ENCODE data around the gene CCDC141.

The CCDC141 gene

DNA sequence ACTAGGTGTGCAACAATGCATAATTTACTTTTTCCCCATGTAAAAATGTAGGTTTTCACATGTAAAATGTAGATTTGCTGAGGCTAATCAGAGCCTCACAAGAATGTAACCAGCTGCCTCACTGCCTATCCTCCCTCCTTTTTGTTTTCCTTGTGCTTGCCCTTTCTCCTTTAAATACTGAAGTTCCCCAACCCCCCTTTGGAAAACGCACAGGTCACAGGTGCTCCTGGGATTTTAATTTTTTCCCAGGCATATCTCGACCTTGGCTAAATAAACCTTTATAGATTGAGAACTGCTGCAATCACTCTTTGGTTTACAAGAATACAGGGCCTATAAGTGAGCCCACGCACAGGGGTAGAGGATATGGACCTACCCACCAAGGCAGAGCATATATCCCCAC, 165.5 kb downstream of the CCDC141 start:
- no peak for TF ChIP-seq TAF1 (IDR thresholded peaks at IDR 0.05; ENCODE audit: borderline replicate concordance, insufficient read depth, low read length)
- no peak for TF ChIP-seq FOXP2 (optimal IDR thresholded peaks at IDR 0.05; ENCODE audit: borderline replicate concordance, extremely low read depth, extremely low read length, insufficient read depth)
- no peak for TF ChIP-seq SIN3A (IDR thresholded peaks at IDR 0.05; ENCODE audit: borderline replicate concordance, insufficient read depth, low read length)
- TF ChIP-seq, protein P1, sequence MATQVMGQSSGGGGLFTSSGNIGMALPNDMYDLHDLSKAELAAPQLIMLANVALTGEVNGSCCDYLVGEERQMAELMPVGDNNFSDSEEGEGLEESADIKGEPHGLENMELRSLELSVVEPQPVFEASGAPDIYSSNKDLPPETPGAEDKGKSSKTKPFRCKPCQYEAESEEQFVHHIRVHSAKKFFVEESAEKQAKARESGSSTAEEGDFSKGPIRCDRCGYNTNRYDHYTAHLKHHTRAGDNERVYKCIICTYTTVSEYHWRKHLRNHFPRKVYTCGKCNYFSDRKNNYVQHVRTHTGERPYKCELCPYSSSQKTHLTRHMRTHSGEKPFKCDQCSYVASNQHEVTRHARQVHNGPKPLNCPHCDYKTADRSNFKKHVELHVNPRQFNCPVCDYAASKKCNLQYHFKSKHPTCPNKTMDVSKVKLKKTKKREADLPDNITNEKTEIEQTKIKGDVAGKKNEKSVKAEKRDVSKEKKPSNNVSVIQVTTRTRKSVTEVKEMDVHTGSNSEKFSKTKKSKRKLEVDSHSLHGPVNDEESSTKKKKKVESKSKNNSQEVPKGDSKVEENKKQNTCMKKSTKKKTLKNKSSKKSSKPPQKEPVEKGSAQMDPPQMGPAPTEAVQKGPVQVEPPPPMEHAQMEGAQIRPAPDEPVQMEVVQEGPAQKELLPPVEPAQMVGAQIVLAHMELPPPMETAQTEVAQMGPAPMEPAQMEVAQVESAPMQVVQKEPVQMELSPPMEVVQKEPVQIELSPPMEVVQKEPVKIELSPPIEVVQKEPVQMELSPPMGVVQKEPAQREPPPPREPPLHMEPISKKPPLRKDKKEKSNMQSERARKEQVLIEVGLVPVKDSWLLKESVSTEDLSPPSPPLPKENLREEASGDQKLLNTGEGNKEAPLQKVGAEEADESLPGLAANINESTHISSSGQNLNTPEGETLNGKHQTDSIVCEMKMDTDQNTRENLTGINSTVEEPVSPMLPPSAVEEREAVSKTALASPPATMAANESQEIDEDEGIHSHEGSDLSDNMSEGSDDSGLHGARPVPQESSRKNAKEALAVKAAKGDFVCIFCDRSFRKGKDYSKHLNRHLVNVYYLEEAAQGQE (IDR thresholded peaks at IDR 0.05; ENCODE audit: insufficient read depth in 1 of 2, low read depth in 2 of 2, low read length in 2 of 2) = no peak
- TF ChIP-seq POLR2AphosphoS5 (IDR thresholded peaks at IDR 0.05; ENCODE audit: low read depth, low read length) = no peak

GRCh38 chr2:178882666-178883440, 167.1 kb downstream of the CCDC141 start:
- no peak for TF ChIP-seq FOXP2 (optimal IDR thresholded peaks at IDR 0.05; ENCODE audit: borderline replicate concordance, extremely low read depth, extremely low read length, insufficient read depth)
- TF ChIP-seq POLR2AphosphoS5 (IDR thresholded peaks at IDR 0.05; ENCODE audit: low read depth, low read length) = no peak
- no peak for TF ChIP-seq SIN3A (IDR thresholded peaks at IDR 0.05; ENCODE audit: borderline replicate concordance, insufficient read depth, low read length)
- TF ChIP-seq TAF1 (IDR thresholded peaks at IDR 0.05; ENCODE audit: borderline replicate concordance, insufficient read depth, low read length) = no peak
- TF ChIP-seq, protein P1 (IDR thresholded peaks at IDR 0.05; ENCODE audit: insufficient read depth in 1 of 2, low read depth in 2 of 2, low read length in 2 of 2) = no peak

- no peak for TF ChIP-seq SIN3A (IDR thresholded peaks at IDR 0.05; ENCODE audit: borderline replicate concordance, insufficient read depth, low read length)
- no peak for TF ChIP-seq FOXP2 (optimal IDR thresholded peaks at IDR 0.05; ENCODE audit: borderline replicate concordance, extremely low read depth, extremely low read length, insufficient read depth)
- TF ChIP-seq TAF1 (IDR thresholded peaks at IDR 0.05; ENCODE audit: borderline replicate concordance, insufficient read depth, low read length) = no peak
- TF ChIP-seq, protein P1 (IDR thresholded peaks at IDR 0.05; ENCODE audit: insufficient read depth in 1 of 2, low read depth in 2 of 2, low read length in 2 of 2) = no peak
- TF ChIP-seq POLR2AphosphoS5 (IDR thresholded peaks at IDR 0.05; ENCODE audit: low read depth, low read length) = no peak
Observed at GRCh38 chr2:178881075-178881474, 168.9 kb downstream of the CCDC141 start.

- TF ChIP-seq POLR2AphosphoS5 (IDR thresholded peaks at IDR 0.05; ENCODE audit: low read depth, low read length) = no peak
- no peak for TF ChIP-seq FOXP2 (optimal IDR thresholded peaks at IDR 0.05; ENCODE audit: borderline replicate concordance, extremely low read depth, extremely low read length, insufficient read depth)
- no peak for TF ChIP-seq SIN3A (IDR thresholded peaks at IDR 0.05; ENCODE audit: borderline replicate concordance, insufficient read depth, low read length)
- TF ChIP-seq, protein P1 (IDR thresholded peaks at IDR 0.05; ENCODE audit: insufficient read depth in 1 of 2, low read depth in 2 of 2, low read length in 2 of 2) = no peak
- TF ChIP-seq TAF1 (IDR thresholded peaks at IDR 0.05; ENCODE audit: borderline replicate concordance, insufficient read depth, low read length) = no peak
Observed at GRCh38 chr2:178880257-178880656, 169.7 kb downstream of the CCDC141 start.
